ENCODE results near the gene GABRR2. TPM values are rescaled to one million over a fixed set of nuclear protein-coding genes. Genes with fewer than 3 reads are reported as not detected.
A peak's percentile ranks its signal among the peaks of the same experiment; 100 is the strongest.

Gene GABRR2
- total RNA-seq, 6 donors from 2014 or later, result 0.30 to 3.1 (median 1.6) TPM

GRCh38 chr6:89302195-89302770 is 12.8 kb downstream of the GABRR2 start:
- no peaks in the 10 kb centered on the region for H3K9me3 ChIP-seq
- 92 to 100% methylated on average over 2 to 19 of the region's 22 CpGs for WGBS, 2 donors
- H3K4me3 ChIP-seq, result no peak overlapping the region
- ATAC-seq (ENCODE audit: low FRiP score in 2 of 2) (no peak), DNase-seq (peak in 1 of 2 donors; percentile 70)
- TF ChIP-seq POLR2AphosphoS5 (IDR thresholded peaks at IDR 0.05), result no peak
- no peak for TF ChIP-seq CTCF (IDR thresholded peaks at IDR 0.05)
- no peak for TF ChIP-seq EP300 (IDR thresholded peaks at IDR 0.05)
- TF ChIP-seq POLR2A (IDR thresholded peaks at IDR 0.05), result no peak
- H3K36me3 ChIP-seq, result no peaks in the 10 kb centered on the region
- no peaks in the 10 kb centered on the region for H3K27me3 ChIP-seq
- H3K27ac ChIP-seq, result no peak overlapping the region
- H3K4me1 ChIP-seq, result peaks cover 0 to 12% (median 3%) of the 10 kb centered on the region in 4 donors

- H3K27me3 ChIP-seq, result no peaks in the 10 kb centered on the region
- TF ChIP-seq CTCF (IDR thresholded peaks at IDR 0.05) (no peak), EP300 (IDR thresholded peaks at IDR 0.05) (no peak), POLR2AphosphoS5 (IDR thresholded peaks at IDR 0.05) (no peak), POLR2A (IDR thresholded peaks at IDR 0.05) (no peak)
- WGBS, 2 donors, result 93 to 97% methylated on average over 11 to 25 of the region's 25 CpGs
These were observed 13.4 kb downstream of the GABRR2 start for GRCh38 chr6:89301586-89302194.

GRCh38 chr6:89299466-89299850 is 15.6 kb downstream of the GABRR2 start:
- H3K9me3 ChIP-seq, result no peaks in the 10 kb centered on the region
- ATAC-seq (ENCODE audit: low FRiP score in 2 of 2) (no peak), DNase-seq (no peak)
- no peak for TF ChIP-seq POLR2AphosphoS5 (IDR thresholded peaks at IDR 0.05)
- TF ChIP-seq EP300 (IDR thresholded peaks at IDR 0.05), result no peak
- no peak for TF ChIP-seq CTCF (IDR thresholded peaks at IDR 0.05)
- TF ChIP-seq POLR2A (IDR thresholded peaks at IDR 0.05), result no peak
- H3K27me3 ChIP-seq, result no peaks in the 10 kb centered on the region
- 81 to 82% methylated on average over 7 of the region's 7 CpGs for WGBS, 2 donors
- no peaks in the 10 kb centered on the region for H3K36me3 ChIP-seq
- H3K4me3 ChIP-seq, result no peak overlapping the region
- H3K4me1 ChIP-seq, result peaks cover 0 to 12% (median 3%) of the 10 kb centered on the region in 4 donors
- no peak overlapping the region for H3K27ac ChIP-seq

More at GRCh38 chr6:89301586-89302194, 13.4 kb downstream of the GABRR2 start:
- Histone ChIP-seq H3K4me3 (no peak overlapping the region), H3K27ac (no peak overlapping the region), H3K4me1 (peaks cover 0 to 12% (median 3%) of the 10 kb centered on the region in 4 donors), H3K36me3 (no peaks in the 10 kb centered on the region), H3K9me3 (no peaks in the 10 kb centered on the region)
- DNase-seq (peak in 1 of 2 donors; percentile 56), ATAC-seq (ENCODE audit: low FRiP score in 2 of 2) (no peak)

GRCh38 chr6:89298680-89299465 is 16.2 kb downstream of the GABRR2 start:
- no peak overlapping the region for H3K4me3 ChIP-seq
- 58 to 78% methylated on average over 4 of the region's 4 CpGs for WGBS, 2 donors
- DNase-seq (no peak), ATAC-seq (ENCODE audit: low FRiP score in 2 of 2) (peak; percentile 13 to 34)
- H3K9me3 ChIP-seq, result no peaks in the 10 kb centered on the region
- H3K27ac ChIP-seq, result no peak overlapping the region
- H3K4me1 ChIP-seq, result peaks cover 0 to 12% (median 3%) of the 10 kb centered on the region in 4 donors
- H3K36me3 ChIP-seq, result no peaks in the 10 kb centered on the region
- TF ChIP-seq CTCF (IDR thresholded peaks at IDR 0.05) (no peak), POLR2A (IDR thresholded peaks at IDR 0.05) (no peak), EP300 (IDR thresholded peaks at IDR 0.05) (no peak), POLR2AphosphoS5 (IDR thresholded peaks at IDR 0.05) (no peak)
- H3K27me3 ChIP-seq, result no peaks in the 10 kb centered on the region
